Muscle layer of duodenum (tissue), 2 donors: ENCODE results near the gene ACKR4.

Source experiments
- H3K27ac ChIP-seq: one replicate; pipeline ENCODE4 v1.7.0; 2013; ENCODE audit warnings: mild to moderate bottlenecking, low read length
- H3K27me3 ChIP-seq: one replicate; pipeline ENCODE4 v1.7.0; 2013; ENCODE audit warnings: low read depth, mild to moderate bottlenecking, control low read depth, low read length
- H3K36me3 ChIP-seq, 2 donors: one replicate each; pipeline ENCODE4 v1.7.0; 2013; ENCODE audit warnings: low read length in 2 of 2, control low read depth in 1 of 2, mild to moderate bottlenecking in 1 of 2; ENCODE audit not compliant: insufficient read depth in 2 of 2, control insufficient read depth in 1 of 2
- H3K4me1 ChIP-seq, 2 donors: one replicate each; pipeline ENCODE4 v1.7.0; 2013; ENCODE audit warnings: low read length in 2 of 2, mild to moderate bottlenecking in 2 of 2, control low read depth in 1 of 2, moderate library complexity in 1 of 2; ENCODE audit not compliant: insufficient read depth in 2 of 2, control insufficient read depth in 1 of 2
- H3K4me3 ChIP-seq, 2 donors: one replicate each; pipeline ENCODE4 v1.7.0; 2013; ENCODE audit warnings: low read length in 2 of 2, low read depth in 1 of 2, mild to moderate bottlenecking in 1 of 2
- H3K9me3 ChIP-seq, 2 donors: one replicate each; pipeline ENCODE4 v1.7.0; 2013; ENCODE audit warnings: low read length in 2 of 2, control low read depth in 1 of 2, mild to moderate bottlenecking in 1 of 2; ENCODE audit not compliant: control insufficient read depth in 1 of 2
- donor health status: healthy.

The ACKR4 gene

DNA sequence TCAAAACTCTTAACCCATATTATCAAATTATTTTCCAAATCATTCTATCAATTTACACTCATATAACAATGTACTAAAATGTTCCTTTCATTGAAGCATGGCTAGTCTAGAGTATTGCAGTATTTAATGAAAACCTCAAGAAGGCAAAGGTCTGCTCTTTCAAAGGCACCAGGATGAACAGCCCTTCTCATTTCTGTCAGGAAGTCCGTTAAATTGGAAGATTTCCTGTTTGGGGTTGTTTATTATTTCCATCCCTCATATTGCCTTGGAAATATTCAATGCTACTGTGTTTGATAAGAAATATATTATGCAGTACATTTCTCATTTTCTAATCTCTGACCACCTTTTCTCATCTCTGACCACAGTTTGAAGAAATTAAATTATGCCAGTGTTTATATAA, 25.1 kb downstream of the ACKR4 start:
- no peaks in the 10 kb centered on the region for H3K27me3 ChIP-seq
- H3K9me3 ChIP-seq: peaks cover 0 to 5% of the 10 kb centered on the region in 2 donors
- peaks cover 0 to 17% of the 10 kb centered on the region in 2 donors for H3K36me3 ChIP-seq
- H3K4me3 ChIP-seq: no peak overlapping the region
- H3K27ac ChIP-seq: no peak overlapping the region
- H3K4me1 ChIP-seq: no peaks in the 10 kb centered on the region

DNA sequence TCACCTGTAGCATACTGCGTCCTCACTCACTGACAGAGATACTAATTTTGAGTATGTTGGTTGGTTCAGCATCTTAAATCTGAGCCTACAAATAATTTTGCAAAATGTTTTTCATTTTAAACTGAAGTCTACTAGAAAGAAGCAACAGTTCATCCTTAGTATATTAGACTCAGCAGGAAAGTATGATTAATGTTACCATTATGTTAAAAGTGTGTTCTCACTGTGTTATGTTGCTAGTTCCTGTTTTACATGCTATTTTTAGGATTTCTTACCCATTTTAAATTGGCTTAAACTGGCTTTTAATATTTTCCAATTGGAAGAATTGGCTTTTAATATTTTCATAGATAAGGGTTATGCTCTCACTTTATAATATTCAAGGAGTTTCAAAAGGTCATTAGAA, 25.7 kb downstream of the ACKR4 start:
- H3K27ac ChIP-seq: no peak overlapping the region
- H3K36me3 ChIP-seq: peaks cover 0 to 15% of the 10 kb centered on the region in 2 donors
- H3K4me1 ChIP-seq: no peaks in the 10 kb centered on the region
- no peak overlapping the region for H3K4me3 ChIP-seq
- H3K9me3 ChIP-seq: peaks cover 0 to 5% of the 10 kb centered on the region in 2 donors
- no peaks in the 10 kb centered on the region for H3K27me3 ChIP-seq

DNA sequence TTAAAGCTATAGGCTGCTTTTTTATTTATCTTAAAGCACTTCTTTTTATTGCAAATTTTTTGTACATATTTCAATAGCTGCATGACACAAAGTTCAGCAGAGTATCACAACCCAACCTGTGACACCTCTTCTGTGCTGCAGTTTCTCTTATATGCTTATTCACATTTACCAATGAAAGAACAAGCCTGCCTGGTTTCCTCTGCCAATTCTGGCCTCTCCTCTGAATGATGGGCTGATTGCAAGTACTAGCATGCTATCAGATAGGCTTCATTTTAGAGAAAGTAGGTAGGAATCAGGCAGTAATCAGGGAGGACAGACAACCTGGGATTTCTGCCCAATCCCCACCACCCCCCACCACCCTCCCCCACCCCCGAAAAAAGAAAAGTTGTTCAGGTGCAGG, 26.6 kb downstream of the ACKR4 start:
- Histone ChIP-seq H3K9me3 (peaks cover 0 to 5% of the 10 kb centered on the region in 2 donors), H3K4me1 (no peaks in the 10 kb centered on the region), H3K4me3 (no peak overlapping the region), H3K27ac (no peak overlapping the region), H3K27me3 (no peaks in the 10 kb centered on the region), H3K36me3 (peaks cover 0 to 15% of the 10 kb centered on the region in 2 donors)

DNA sequence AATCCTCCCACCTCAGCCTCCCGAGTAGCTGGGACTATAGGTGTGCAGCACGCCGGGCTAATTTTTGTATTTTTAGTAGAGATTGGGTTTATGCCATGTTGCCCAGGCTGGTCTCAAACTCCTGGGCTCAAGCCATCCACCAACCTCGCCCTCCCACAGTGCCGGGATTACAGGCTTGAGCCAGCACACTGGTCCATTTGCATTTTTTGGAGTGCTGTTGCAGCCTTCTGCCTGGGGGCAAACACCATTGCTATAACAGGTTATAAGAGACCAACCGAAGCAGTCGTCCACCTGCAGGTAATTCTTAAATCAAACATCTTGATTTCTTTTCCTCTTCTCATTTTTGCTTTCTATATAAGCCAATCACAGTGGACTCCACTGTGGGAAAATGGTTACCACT, 27.7 kb downstream of the ACKR4 start:
- H3K4me1 ChIP-seq: no peaks in the 10 kb centered on the region
- H3K27me3 ChIP-seq: no peaks in the 10 kb centered on the region
- H3K9me3 ChIP-seq: peaks cover 0 to 5% of the 10 kb centered on the region in 2 donors
- no peak overlapping the region for H3K4me3 ChIP-seq
- no peak overlapping the region for H3K27ac ChIP-seq
- peaks cover 0 to 15% of the 10 kb centered on the region in 2 donors for H3K36me3 ChIP-seq

DNA sequence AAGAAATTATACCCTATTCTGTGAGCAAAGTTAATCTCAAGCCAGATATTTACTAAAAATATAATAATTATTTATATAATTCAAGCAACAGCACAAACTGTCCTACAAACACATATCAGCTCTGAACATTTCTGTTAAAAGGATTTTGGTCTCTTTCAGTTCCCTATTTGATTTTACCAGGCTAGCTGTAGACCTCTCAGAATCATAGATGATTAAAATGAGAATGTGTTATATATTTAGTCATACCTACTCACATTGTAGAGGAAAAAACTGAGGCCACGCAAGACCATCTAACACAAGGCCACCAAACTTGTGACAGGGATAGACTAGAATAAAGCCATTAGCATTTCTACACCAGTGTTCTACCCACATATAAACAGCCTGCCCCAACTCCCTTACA, 28.5 kb downstream of the ACKR4 start:
- H3K27me3 ChIP-seq: no peaks in the 10 kb centered on the region
- no peak overlapping the region for H3K4me3 ChIP-seq
- H3K9me3 ChIP-seq: peaks cover 0 to 5% of the 10 kb centered on the region in 2 donors
- H3K27ac ChIP-seq: no peak overlapping the region
- H3K36me3 ChIP-seq: peaks cover 0 to 15% of the 10 kb centered on the region in 2 donors
- H3K4me1 ChIP-seq: no peaks in the 10 kb centered on the region

DNA sequence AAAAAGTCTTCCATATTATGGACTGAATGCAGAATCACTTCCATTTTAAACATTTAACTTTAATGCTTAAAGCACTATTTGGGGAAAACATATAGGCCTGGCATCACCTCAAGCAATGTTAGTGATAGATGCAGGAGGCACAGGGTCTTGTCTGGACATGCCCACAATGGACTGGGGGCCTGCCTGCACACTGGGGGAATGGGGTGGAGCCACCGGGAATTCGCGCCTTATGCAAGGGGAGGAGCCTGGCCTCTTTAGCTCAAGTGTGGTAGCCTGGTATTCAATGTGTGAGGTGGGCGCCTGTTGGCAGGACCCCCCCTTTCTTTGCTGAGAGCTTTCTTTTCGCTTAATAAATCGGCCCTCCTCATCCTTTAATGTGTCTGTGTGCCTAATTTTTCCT, 29.9 kb downstream of the ACKR4 start:
- Histone ChIP-seq H3K36me3 (peaks cover 0 to 10% of the 10 kb centered on the region in 2 donors), H3K27ac (no peak overlapping the region), H3K4me1 (no peaks in the 10 kb centered on the region), H3K4me3 (no peak overlapping the region), H3K9me3 (no peaks in the 10 kb centered on the region), H3K27me3 (no peaks in the 10 kb centered on the region)

DNA sequence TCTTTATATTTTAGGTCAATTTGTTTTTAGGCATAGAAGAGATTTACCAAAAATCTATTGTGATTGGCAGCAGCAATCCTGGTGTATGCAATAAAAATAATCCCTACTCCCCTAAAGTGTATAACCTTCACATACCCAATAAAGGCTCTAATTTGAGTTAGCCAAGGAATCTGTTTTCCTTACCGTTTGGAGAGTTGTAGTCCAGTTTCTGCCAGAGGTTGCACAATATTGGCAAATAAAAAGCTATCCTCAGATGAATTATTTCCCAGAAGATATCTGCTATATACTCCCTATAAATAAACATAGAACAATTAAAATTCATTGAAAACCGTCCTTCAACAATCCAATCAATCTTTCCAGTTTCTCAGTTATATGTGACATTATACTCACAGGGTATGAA, 31.1 kb downstream of the ACKR4 start:
- Histone ChIP-seq H3K4me3 (no peak overlapping the region), H3K4me1 (no peaks in the 10 kb centered on the region), H3K9me3 (no peaks in the 10 kb centered on the region), H3K27ac (no peak overlapping the region), H3K27me3 (no peaks in the 10 kb centered on the region), H3K36me3 (peaks cover 0 to 10% of the 10 kb centered on the region in 2 donors)

DNA sequence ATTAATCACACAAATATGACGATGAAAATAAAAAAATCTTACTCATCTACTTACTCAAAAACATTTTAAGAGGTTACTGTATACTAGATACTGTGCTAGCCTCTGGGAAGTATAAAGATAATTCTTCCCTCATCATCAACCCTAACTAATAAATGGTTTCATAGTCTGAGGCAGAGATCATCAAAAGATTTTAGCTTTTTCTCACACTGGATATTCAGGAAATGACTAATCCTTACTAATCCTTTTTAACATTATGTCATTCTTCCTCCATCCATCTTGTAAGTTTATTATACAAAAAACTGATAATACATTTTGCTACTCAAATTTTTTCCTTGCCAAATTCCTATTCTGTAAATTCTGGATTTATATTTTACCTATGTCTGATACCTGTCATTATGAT, 32.9 kb downstream of the ACKR4 start:
- Histone ChIP-seq H3K4me3 (no peak overlapping the region), H3K36me3 (peaks cover 0 to 10% of the 10 kb centered on the region in 2 donors), H3K4me1 (no peaks in the 10 kb centered on the region), H3K27me3 (no peaks in the 10 kb centered on the region), H3K9me3 (no peaks in the 10 kb centered on the region), H3K27ac (no peak overlapping the region)

DNA sequence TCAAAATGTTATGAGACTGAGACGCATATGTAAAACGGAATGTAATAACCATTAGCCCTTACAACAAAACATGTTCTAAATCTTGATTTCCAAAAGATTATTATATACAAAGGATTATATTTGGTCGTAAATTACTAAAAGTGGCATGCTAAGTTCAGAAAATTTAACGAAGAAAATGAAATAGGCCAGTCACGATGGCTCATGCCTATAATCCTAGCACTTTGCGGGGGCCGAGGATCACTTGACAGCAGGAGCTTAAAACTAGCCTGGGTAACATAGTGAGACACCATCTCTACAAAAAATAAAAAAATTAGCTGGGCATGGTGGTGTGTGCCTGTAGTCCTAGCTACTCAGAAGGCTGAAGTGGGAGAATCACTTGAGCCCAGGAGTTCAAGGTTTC, 33.5 kb downstream of the ACKR4 start:
- Histone ChIP-seq H3K4me1 (no peaks in the 10 kb centered on the region), H3K27me3 (no peaks in the 10 kb centered on the region), H3K27ac (no peak overlapping the region), H3K36me3 (peaks cover 0 to 14% of the 10 kb centered on the region in 2 donors), H3K4me3 (no peak overlapping the region), H3K9me3 (no peaks in the 10 kb centered on the region)

DNA sequence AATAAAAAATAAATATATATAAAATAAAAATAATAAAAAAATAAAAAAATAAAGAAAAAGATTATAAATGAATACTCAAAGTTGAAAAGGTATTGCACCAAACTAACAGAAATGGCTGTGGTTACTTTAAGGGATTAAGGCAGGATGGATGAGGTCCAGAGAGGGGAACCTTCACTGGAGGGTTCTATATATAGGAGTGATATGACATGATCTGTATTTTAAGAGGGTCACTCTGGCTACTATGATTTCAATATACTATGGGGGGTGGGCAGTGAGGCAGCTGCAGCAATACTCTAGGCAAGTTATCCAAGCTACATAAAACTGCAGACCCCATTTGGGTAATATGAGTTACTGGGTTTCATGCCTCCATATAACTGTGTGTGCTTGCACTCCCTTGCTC, 38.0 kb downstream of the ACKR4 start:
- H3K4me1 ChIP-seq: no peaks in the 10 kb centered on the region
- H3K27ac ChIP-seq: no peak overlapping the region
- no peak overlapping the region for H3K4me3 ChIP-seq
- no peaks in the 10 kb centered on the region for H3K9me3 ChIP-seq
- H3K27me3 ChIP-seq: no peaks in the 10 kb centered on the region
- H3K36me3 ChIP-seq: peaks cover 4 to 22% of the 10 kb centered on the region in 2 donors

DNA sequence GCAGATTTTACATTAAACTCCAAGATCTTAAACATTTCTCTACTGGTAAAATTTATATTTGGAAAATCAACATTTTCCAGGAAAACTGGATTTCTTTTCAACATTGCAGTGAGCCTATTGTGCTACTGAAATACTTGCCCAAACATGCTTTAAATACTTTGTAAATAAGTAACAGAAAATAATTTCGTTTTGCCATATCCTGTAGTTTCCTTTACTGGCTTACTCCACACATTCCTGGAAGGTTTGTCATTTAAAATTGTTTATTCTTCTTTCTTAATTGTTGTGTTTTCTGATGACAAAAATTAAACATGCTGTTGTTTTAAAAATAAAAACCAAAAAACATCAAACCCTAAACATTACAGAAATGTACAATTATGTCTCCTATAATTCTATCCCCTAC, 40.5 kb downstream of the ACKR4 start:
- peaks cover 4 to 22% of the 10 kb centered on the region in 2 donors for H3K36me3 ChIP-seq
- no peaks in the 10 kb centered on the region for H3K9me3 ChIP-seq
- no peaks in the 10 kb centered on the region for H3K4me1 ChIP-seq
- H3K27ac ChIP-seq: no peak overlapping the region
- H3K27me3 ChIP-seq: no peaks in the 10 kb centered on the region
- no peak overlapping the region for H3K4me3 ChIP-seq

DNA sequence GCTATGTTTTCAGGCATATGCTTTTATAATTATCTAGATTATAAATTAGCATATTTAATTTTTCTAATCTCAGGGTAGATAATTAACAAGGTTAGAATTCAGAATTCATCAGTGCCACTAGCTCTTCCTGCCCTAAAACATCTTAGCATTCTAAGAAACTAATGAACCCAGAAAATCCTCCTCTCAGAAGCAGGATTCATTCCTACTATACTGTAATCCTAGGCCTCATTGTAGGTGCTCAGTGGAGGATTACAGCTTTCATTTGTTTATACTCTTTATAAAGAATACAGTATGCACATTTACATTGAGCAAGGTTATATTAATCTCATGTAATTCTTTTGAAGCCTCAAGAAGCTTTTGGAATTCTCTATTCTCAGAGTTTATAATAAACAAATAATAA, 41.6 kb downstream of the ACKR4 start:
- Histone ChIP-seq H3K36me3 (peaks cover 4 to 22% of the 10 kb centered on the region in 2 donors), H3K9me3 (no peaks in the 10 kb centered on the region), H3K27ac (no peak overlapping the region), H3K4me3 (no peak overlapping the region), H3K27me3 (no peaks in the 10 kb centered on the region), H3K4me1 (no peaks in the 10 kb centered on the region)
